ENCODE data around the gene RELN. TPM values are rescaled to one million over a fixed set of nuclear protein-coding genes. Genes with fewer than 3 reads are reported as not detected.
A peak's percentile ranks its signal among the peaks of the same experiment; 100 is the strongest.

RELN gene
- total and polyA plus RNA-seq, 9 of the 15 experiments (the other 6 are each of a cell fraction or from before 2014, with no cell fraction given), result 12.9 to 43.2 (median 18.1) TPM

DNA sequence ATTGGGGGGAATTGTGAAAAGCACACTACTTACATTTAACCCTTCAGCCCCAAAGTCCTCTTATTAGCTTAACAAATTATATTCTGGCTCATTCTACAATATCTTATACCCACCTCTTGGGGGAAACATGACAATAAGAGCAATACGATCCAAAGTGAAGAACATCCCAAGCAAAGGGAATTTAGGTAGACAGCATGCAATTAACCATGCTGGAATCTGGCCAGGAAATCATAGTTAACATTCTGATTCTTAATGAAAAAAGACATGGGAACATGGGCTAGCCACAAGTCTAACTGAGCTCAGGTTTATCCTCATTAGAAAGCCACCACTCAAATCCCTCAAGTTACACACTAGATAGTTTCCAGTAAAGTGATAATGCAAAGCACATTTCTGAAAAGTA, 301.5 kb downstream of the RELN start:
- Histone ChIP-seq H3K27ac (ENCODE audit: extremely low read depth, low read depth, low read length) (no peak overlapping the region), H3K27me3 (ENCODE audit: control insufficient read depth in 2 of 2, insufficient read depth in 2 of 2, low read length in 2 of 2) (no peaks in the 10 kb centered on the region), H3K79me2 (ENCODE audit: control insufficient read depth, insufficient read depth, low read length) (no peaks in the 10 kb centered on the region), H3K4me3 (no peak overlapping the region), H4K20me1 (replicated peaks; ENCODE audit: control insufficient read depth, insufficient read depth, low read length) (no peaks in the 10 kb centered on the region), H3K36me3 (ENCODE audit: control insufficient read depth, insufficient read depth, low read length) (no peaks in the 10 kb centered on the region; the same call in 2 of the 3 replicates), H3K9ac (ENCODE audit: insufficient read depth in 1 of 2, low read depth in 2 of 2, low read length in 2 of 2) (no peak overlapping the region), H2AFZ (ENCODE audit: low read depth, low read length) (no peak overlapping the region), H3K4me1 (replicated peaks in 1 of 2; ENCODE audit: control insufficient read depth in 2 of 2, insufficient read depth in 2 of 2, low read length in 2 of 2) (no peaks in the 10 kb centered on the region), H3K9me1 (ENCODE audit: control insufficient read depth, insufficient read depth, low read length) (no peaks in the 10 kb centered on the region), H3K4me2 (ENCODE audit: insufficient read depth, low read length) (no peak overlapping the region), H3K9me3 (replicated peaks; ENCODE audit: control insufficient read depth, insufficient read depth, low read depth, low read length) (no peaks in the 10 kb centered on the region)
- ChIA-PET CTCF (ENCODE audit: low intra/inter-chr PET ratio) (no interaction called here), POLR2A (interaction anchor here (0.5 to 0.6 kb wide), 2 partner anchors 68 to 371 kb away, joined by 3 read pairs; no protein-coding TSS in a partner anchor)
- 84% methylated on average over 1 of the region's 1 CpG for WGBS (ENCODE audit: insufficient coverage, low coverage, missing lambda C conversion rate)
- no peak for FAIRE-seq
- peak in 2 of 4 experiments; percentile 32 to 35 for DNase-seq (ENCODE audit: extremely low read depth in 1 of 4, low spot score in 3 of 4)
- BruUV-seq (replicated peaks), result no TSS peak
- intact Hi-C loops (cut with micrococcal nuclease) (no loop called here), in situ Hi-C loops (cut with MboI) (no loop called here)
- no peak for TF ChIP-seq NCOA6 (IDR thresholded peaks at IDR 0.05)
- TF ChIP-seq NFE2L1 (tag; IDR thresholded peaks at IDR 0.05; ENCODE audit: borderline replicate concordance, low read depth), result no peak
- TF ChIP-seq ZZZ3 (IDR thresholded peaks at IDR 0.05), result no peak
- TF ChIP-seq, protein P1, sequence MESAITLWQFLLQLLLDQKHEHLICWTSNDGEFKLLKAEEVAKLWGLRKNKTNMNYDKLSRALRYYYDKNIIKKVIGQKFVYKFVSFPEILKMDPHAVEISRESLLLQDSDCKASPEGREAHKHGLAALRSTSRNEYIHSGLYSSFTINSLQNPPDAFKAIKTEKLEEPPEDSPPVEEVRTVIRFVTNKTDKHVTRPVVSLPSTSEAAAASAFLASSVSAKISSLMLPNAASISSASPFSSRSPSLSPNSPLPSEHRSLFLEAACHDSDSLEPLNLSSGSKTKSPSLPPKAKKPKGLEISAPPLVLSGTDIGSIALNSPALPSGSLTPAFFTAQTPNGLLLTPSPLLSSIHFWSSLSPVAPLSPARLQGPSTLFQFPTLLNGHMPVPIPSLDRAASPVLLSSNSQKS (CRISPR knock-in tag; IDR thresholded peaks at IDR 0.05), result no peak
- no peak for TF ChIP-seq TOE1 (IDR thresholded peaks at IDR 0.05; ENCODE audit: borderline replicate concordance)
- no peak for TF ChIP-seq TOE1 (CRISPR knock-in tag; IDR thresholded peaks at IDR 0.05; ENCODE audit: borderline replicate concordance, low read depth)
- no peak for TF ChIP-seq SMC3 (conservative IDR thresholded peaks at IDR 0.05; ENCODE audit: insufficient read depth, low read depth, low read length)
- TF ChIP-seq PCBP2 (IDR thresholded peaks at IDR 0.05; ENCODE audit: low read depth, low read length, poor library complexity, severe bottlenecking), result no peak
- TF ChIP-seq HNRNPLL (IDR thresholded peaks at IDR 0.05; ENCODE audit: low read depth, low read length, poor library complexity, severe bottlenecking), result no peak
- no peak for TF ChIP-seq FUS (optimal IDR thresholded peaks at IDR 0.05; ENCODE audit: low read depth, low read length)
- no peak for ATAC-seq
